H1 (cell line): ENCODE data around the gene OSBP. TPM values are rescaled to one million over a fixed set of nuclear protein-coding genes. Genes with fewer than 3 reads are reported as not detected.

Experiments
- CTCF ChIA-PET: fragments of 300-600 bp; sonication (Branson Sonifier 250); formaldehyde crosslinking; loops from one replicate; lab custom pipeline; 2021; ENCODE audit not compliant: partially characterized antibody; lab: Charles Lee
- POLR2A ChIA-PET: fragments of 300-600 bp; sonication (Branson Sonifier 250); formaldehyde crosslinking; loops from one replicate; lab custom pipeline; 2021; ENCODE audit warnings: inconsistent platforms; ENCODE audit not compliant: partially characterized antibody; lab: Charles Lee
- DNase-seq, 2 experiments: peaks; one replicate each; pipeline versions ENCODE4 v3.0.0 to v3.0.0-alpha.2; 2010 to 2022; ENCODE audit warnings: low spot score in 2 of 2, low read depth in 1 of 2, mixed read lengths in 1 of 2
- FAIRE-seq: peaks from 2 replicates; lab custom pipeline; 2011; peaks lifted over from hg19 to GRCh38; lab: Jason Lieb, UNC
- H2AFZ ChIP-seq: 2 replicates; pipeline ENCODE4 v1.8.1; 2012; ENCODE audit warnings: low read length, inconsistent platforms
- H2AK5ac ChIP-seq: 2 replicates; pipeline ENCODE4 v1.6.1; 2013; ENCODE audit warnings: low read depth, low read length
- H2BK120ac ChIP-seq: replicated peaks from 2 replicates; pipeline ENCODE3; 2013; ENCODE audit warnings: low read depth, low read length, inconsistent platforms
- H2BK12ac ChIP-seq: 2 replicates; pipeline ENCODE4 v1.6.1; 2013; ENCODE audit warnings: low read depth, low read length
- H2BK15ac ChIP-seq: 2 replicates; pipeline ENCODE4 v1.6.1; 2013; ENCODE audit warnings: low read length
- H2BK20ac ChIP-seq: 2 replicates; pipeline ENCODE4 v1.6.1; 2013; ENCODE audit warnings: low read length
- H2BK5ac ChIP-seq: 2 replicates; pipeline ENCODE4 v1.6.1; 2013; ENCODE audit warnings: low read depth, low read length
- H3K14ac ChIP-seq: 2 replicates; pipeline ENCODE4 v1.6.1; 2013; ENCODE audit warnings: inconsistent platforms; ENCODE audit not compliant: insufficient read length
- H3K18ac ChIP-seq: 2 replicates; pipeline ENCODE4 v1.6.1; 2013; ENCODE audit warnings: low read length; ENCODE audit errors: extremely low read depth
- H3K23ac ChIP-seq: 2 replicates; pipeline ENCODE4 v1.6.1; 2013; ENCODE audit warnings: inconsistent platforms; ENCODE audit not compliant: insufficient read length
- H3K23me2 ChIP-seq: 2 replicates; pipeline ENCODE4 v1.6.1; 2013; ENCODE audit warnings: low read depth, low read length
- H3K27ac ChIP-seq: 2 replicates; pipeline ENCODE4 v1.6.1; 2011; ENCODE audit warnings: low read depth, low read length, inconsistent platforms
- H3K27me3 ChIP-seq, 4 experiments: replicated peaks in 1 of 4; 1 replicate in 1 of 4; 2 replicates in 3 of 4; pipeline versions ENCODE4 v1.6.1 to v1.8.1; 2011 to 2013; ENCODE audit warnings: low read length in 3 of 4, mild to moderate bottlenecking in 3 of 4, inconsistent platforms in 2 of 4, mixed read lengths in 2 of 4, moderate library complexity in 1 of 4; ENCODE audit not compliant: control insufficient read depth in 3 of 4, insufficient read depth in 3 of 4; ENCODE audit errors: extremely low read depth in 1 of 4
- H3K36me3 ChIP-seq, 4 experiments: 2 replicates each; pipeline versions ENCODE4 v1.6.1 to v1.8.1; 2011 to 2013; ENCODE audit warnings: mild to moderate bottlenecking in 4 of 4, low read length in 3 of 4, moderate library complexity in 2 of 4, control low read depth in 1 of 4, inconsistent platforms in 1 of 4; ENCODE audit not compliant: insufficient read depth in 4 of 4, control insufficient read depth in 2 of 4
- H3K4ac ChIP-seq: replicated peaks from 2 replicates; pipeline ENCODE3; 2013; ENCODE audit warnings: low read length, low read depth, mixed read lengths, inconsistent platforms; ENCODE audit not compliant: insufficient read length
- H3K4me1 ChIP-seq, 4 experiments: replicated peaks in 1 of 4; 1 replicate in 1 of 4; 2 replicates in 3 of 4; pipeline versions ENCODE4 v1.6.1 to v1.8.1; 2011 to 2013; ENCODE audit warnings: low read length in 3 of 4, inconsistent platforms in 2 of 4, mixed read lengths in 1 of 4; ENCODE audit not compliant: insufficient read depth in 4 of 4, control insufficient read depth in 3 of 4
- H3K4me2 ChIP-seq, 2 experiments: 2 replicates each; pipeline versions ENCODE4 v1.6.1 to v1.8.1; 2011 to 2013; ENCODE audit warnings: low read depth in 2 of 2, low read length in 2 of 2, control low read depth in 1 of 2, inconsistent platforms in 1 of 2, mild to moderate bottlenecking in 1 of 2; ENCODE audit not compliant: insufficient read depth in 1 of 2
- H3K4me3 ChIP-seq, 4 experiments: fragments of 200-600, 300-600 bp in 1 of 4; sonication (generic), shearing (Covaris generic), sonication (Bioruptor Twin) in 1 of 4; 2 replicates each; pipeline versions ENCODE4 v1.5.1 to v1.8.1; 2011 to 2016; ENCODE audit warnings: low read length in 4 of 4, low read depth in 3 of 4, control low read depth in 2 of 4, inconsistent platforms in 2 of 4, mild to moderate bottlenecking in 2 of 4, mixed read lengths in 1 of 4, moderate library complexity in 1 of 4; ENCODE audit not compliant: insufficient read depth in 2 of 4; ENCODE audit errors: extremely low read depth in 1 of 4
- H3K56ac ChIP-seq: replicated peaks from 2 replicates; pipeline ENCODE3; 2013; ENCODE audit warnings: low read depth, mild to moderate bottlenecking, mixed read lengths, low read length, inconsistent platforms; ENCODE audit not compliant: insufficient read length
- H3K79me1 ChIP-seq: 2 replicates; pipeline ENCODE4 v1.6.1; 2013; ENCODE audit warnings: low read depth, low read length, control low read depth
- H3K79me2 ChIP-seq, 2 experiments: 2 replicates each; pipeline versions ENCODE4 v1.6.1 to v1.8.1; 2012 to 2013; ENCODE audit warnings: low read length in 2 of 2, mild to moderate bottlenecking in 2 of 2, inconsistent platforms in 1 of 2; ENCODE audit not compliant: insufficient read depth in 2 of 2, control insufficient read depth in 1 of 2
- H3K9ac ChIP-seq, 4 experiments: replicated peaks in 1 of 4; 1 replicate in 1 of 4; 2 replicates in 3 of 4; pipeline versions ENCODE4 v1.6.1 to v1.8.1; 2011 to 2013; ENCODE audit warnings: low read depth in 3 of 4, low read length in 3 of 4, control low read depth in 2 of 4, mild to moderate bottlenecking in 2 of 4, moderate library complexity in 2 of 4, inconsistent platforms in 1 of 4; ENCODE audit errors: extremely low read depth in 1 of 4
- H3K9me3 ChIP-seq, 2 experiments: 2 replicates each; pipeline versions ENCODE4 v1.6.1 to v1.8.1; 2012 to 2013; ENCODE audit warnings: mild to moderate bottlenecking in 2 of 2, moderate library complexity in 2 of 2, control low read depth in 1 of 2, inconsistent platforms in 1 of 2, low read depth in 1 of 2, low read length in 1 of 2, mixed read lengths in 1 of 2; ENCODE audit not compliant: insufficient read depth in 2 of 2
- H4K20me1 ChIP-seq, 2 experiments: replicated peaks in 1 of 2; 2 replicates each; pipeline versions ENCODE3 to v1.8.1; 2011 to 2013; ENCODE audit warnings: inconsistent platforms in 2 of 2, low read length in 2 of 2, mild to moderate bottlenecking in 1 of 2; ENCODE audit not compliant: insufficient read depth in 2 of 2, control insufficient read depth in 1 of 2
- H4K5ac ChIP-seq: 2 replicates; pipeline ENCODE4 v1.6.1; 2013; ENCODE audit warnings: low read length, low read depth, mixed read lengths, inconsistent platforms; ENCODE audit not compliant: insufficient read length
- H4K8ac ChIP-seq: 2 replicates; pipeline ENCODE4 v1.8.0; 2013; ENCODE audit warnings: mild to moderate bottlenecking, moderate library complexity, low read length, inconsistent platforms; ENCODE audit not compliant: insufficient read depth; ENCODE audit errors: extremely low read depth
- H4K91ac ChIP-seq: replicated peaks from 2 replicates; pipeline ENCODE3; 2013; ENCODE audit warnings: low read length, mixed read lengths, inconsistent platforms; ENCODE audit not compliant: insufficient read length
- CHD2 ChIP-seq: IDR thresholded peaks from 2 replicates; pipeline ENCODE4 v1.6.1; 2012; ENCODE audit warnings: low read length, improper control_type of control experiment
- RFX5 ChIP-seq: IDR thresholded peaks from 2 replicates; pipeline ENCODE4 v1.6.1; 2011; ENCODE audit warnings: low read depth, low read length, improper control_type of control experiment, borderline replicate concordance
- WGBS, 2 experiments: shearing (Covaris generic) in 1 of 2; methylation state at CpG; one replicate each; pipeline versions ENCODE4 v1.1.6 to v1.1.7; 2013 to 2015; ENCODE audit warnings: low lambda C conversion rate in 2 of 2, mixed read lengths in 2 of 2, inconsistent platforms in 1 of 2, low coverage in 1 of 2, missing lambda C conversion rate in 1 of 2; ENCODE audit not compliant: insufficient replicate concordance in 2 of 2, insufficient coverage in 1 of 2, insufficient read length in 1 of 2; ENCODE audit errors: extremely low coverage in 1 of 2, missing lambda C conversion rate in 1 of 2; 5-methylcytosine and 5-hydroxymethylcytosine counted together
- polyA plus RNA-seq, 7 experiments: library from polyadenylated mRNA; depleted of rRNA in 3 of 7; stranded (reverse) in 5 of 7; unstranded in 2 of 7; fragments of >200 nt in 5 of 7; fragments of 200-250 nt in 2 of 7; gene quantifications; 1 replicate in 5 of 7; 2 replicates in 1 of 7; 4 replicates in 1 of 7; pipeline versions ENCODE4 v1.2.1 to v1.2.3, GENCODE V29; 2011 to 2013; ENCODE audit warnings: missing spikeins in 2 of 7, mixed read lengths in 2 of 7
- total RNA-seq: library from RNA; stranded (reverse); fragmentation: NEBNext Ultra II Directional; extraction: Animal tissue kit (Norgen Biotek cat#: 25700); gene quantifications from 2 replicates; pipeline ENCODE4 v1.2.1, GENCODE V29; 2021

Gene OSBP
- total and polyA plus RNA-seq, 2 of the 8 experiments (the other 6 are each of a cell fraction or from before 2014, with no cell fraction given): 13.2 to 43.1 TPM

DNA sequence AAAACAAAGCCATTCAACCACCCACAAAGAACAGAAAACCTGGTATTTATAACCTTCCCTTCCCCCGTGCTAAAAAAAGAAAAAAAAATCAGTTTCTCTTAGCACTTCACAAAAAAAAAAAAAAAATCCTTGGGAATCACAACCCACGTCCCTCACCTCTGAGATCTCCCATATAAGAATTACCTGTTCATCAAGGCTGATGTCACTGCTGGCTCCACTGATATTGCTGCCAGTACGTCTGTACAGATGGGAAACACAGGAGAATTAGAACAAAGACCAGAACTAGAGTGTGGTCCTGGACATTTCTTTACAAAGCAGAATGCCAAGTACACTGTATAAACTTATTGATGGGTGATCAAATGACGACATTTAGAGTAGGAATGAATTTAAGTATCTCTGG lies 14.9 kb downstream of the OSBP start:
- Histone ChIP-seq H3K9ac (no peak overlapping the region), H2AK5ac (no peak overlapping the region), H3K56ac (no peak overlapping the region), H3K79me2 (no peaks in the 10 kb centered on the region; a peak in 1 of 4 replicates), H4K20me1 (peaks cover 2 to 3% of the 10 kb centered on the region in 2 experiments), H2BK5ac (no peak overlapping the region), H3K9me3 (no peaks in the 10 kb centered on the region), H3K27ac (no peak overlapping the region), H2BK12ac (no peak overlapping the region), H3K23me2 (no peaks in the 10 kb centered on the region), H3K14ac (no peak overlapping the region), H3K4me2 (no peak overlapping the region), H4K5ac (no peak overlapping the region), H3K4me1 (no peaks in the 10 kb centered on the region), H2BK15ac (no peak overlapping the region), H2BK120ac (no peak overlapping the region), H3K4ac (no peak overlapping the region), H4K8ac (no peak overlapping the region), H2BK20ac (no peak overlapping the region), H3K79me1 (no peaks in the 10 kb centered on the region; the same call in 1 of the 2 replicates), H3K36me3 (peaks cover 18 to 57% (median 43%) of the 10 kb centered on the region in 4 experiments), H2AFZ (no peak overlapping the region), H3K4me3 (no peak overlapping the region), H3K18ac (no peak overlapping the region), H3K23ac (no peak overlapping the region), H3K27me3 (no peaks in the 10 kb centered on the region), H4K91ac (no peak overlapping the region)
- 91% methylated on average over 4 of the region's 4 CpGs; no CpG with 5 or more reads in 1 of the 2 experiments for WGBS, 2 experiments
- DNase-seq (no peak), FAIRE-seq (no peak)
- TF ChIP-seq CHD2 (no peak), RFX5 (no peak)
- CTCF ChIA-PET: no interaction called here
- POLR2A ChIA-PET: no interaction called here
